ENCODE results near the gene IGLON5. TPM values are rescaled to one million over a fixed set of nuclear protein-coding genes. Genes with fewer than 3 reads are reported as not detected.

IGLON5 gene
- total RNA-seq, 4 donors from 2014 or later: 1.4 to 2.9 (median 1.7) TPM; not detected in 1

GRCh38 chr19:51323481-51324166, 12.2 kb downstream of the IGLON5 start:
- ATAC-seq (ENCODE audit: low FRiP score) (no peak), DNase-seq (ENCODE audit: low spot score) (no peak)
- TF ChIP-seq, protein P1, sequence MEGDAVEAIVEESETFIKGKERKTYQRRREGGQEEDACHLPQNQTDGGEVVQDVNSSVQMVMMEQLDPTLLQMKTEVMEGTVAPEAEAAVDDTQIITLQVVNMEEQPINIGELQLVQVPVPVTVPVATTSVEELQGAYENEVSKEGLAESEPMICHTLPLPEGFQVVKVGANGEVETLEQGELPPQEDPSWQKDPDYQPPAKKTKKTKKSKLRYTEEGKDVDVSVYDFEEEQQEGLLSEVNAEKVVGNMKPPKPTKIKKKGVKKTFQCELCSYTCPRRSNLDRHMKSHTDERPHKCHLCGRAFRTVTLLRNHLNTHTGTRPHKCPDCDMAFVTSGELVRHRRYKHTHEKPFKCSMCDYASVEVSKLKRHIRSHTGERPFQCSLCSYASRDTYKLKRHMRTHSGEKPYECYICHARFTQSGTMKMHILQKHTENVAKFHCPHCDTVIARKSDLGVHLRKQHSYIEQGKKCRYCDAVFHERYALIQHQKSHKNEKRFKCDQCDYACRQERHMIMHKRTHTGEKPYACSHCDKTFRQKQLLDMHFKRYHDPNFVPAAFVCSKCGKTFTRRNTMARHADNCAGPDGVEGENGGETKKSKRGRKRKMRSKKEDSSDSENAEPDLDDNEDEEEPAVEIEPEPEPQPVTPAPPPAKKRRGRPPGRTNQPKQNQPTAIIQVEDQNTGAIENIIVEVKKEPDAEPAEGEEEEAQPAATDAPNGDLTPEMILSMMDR (IDR thresholded peaks at IDR 0.05): no peak

- no peak for ATAC-seq (ENCODE audit: low FRiP score)
- DNase-seq (ENCODE audit: low spot score): no peak
- TF ChIP-seq, protein P1 (IDR thresholded peaks at IDR 0.05): no peak
Observed at GRCh38 chr19:51324167-51324481, 12.7 kb downstream of the IGLON5 start.

GRCh38 chr19:51325161-51325976, 13.9 kb downstream of the IGLON5 start:
- TF ChIP-seq, protein P1 (IDR thresholded peaks at IDR 0.05): no peak
- DNase-seq (ENCODE audit: low spot score) (no peak), ATAC-seq (ENCODE audit: low FRiP score) (no peak)

DNA sequence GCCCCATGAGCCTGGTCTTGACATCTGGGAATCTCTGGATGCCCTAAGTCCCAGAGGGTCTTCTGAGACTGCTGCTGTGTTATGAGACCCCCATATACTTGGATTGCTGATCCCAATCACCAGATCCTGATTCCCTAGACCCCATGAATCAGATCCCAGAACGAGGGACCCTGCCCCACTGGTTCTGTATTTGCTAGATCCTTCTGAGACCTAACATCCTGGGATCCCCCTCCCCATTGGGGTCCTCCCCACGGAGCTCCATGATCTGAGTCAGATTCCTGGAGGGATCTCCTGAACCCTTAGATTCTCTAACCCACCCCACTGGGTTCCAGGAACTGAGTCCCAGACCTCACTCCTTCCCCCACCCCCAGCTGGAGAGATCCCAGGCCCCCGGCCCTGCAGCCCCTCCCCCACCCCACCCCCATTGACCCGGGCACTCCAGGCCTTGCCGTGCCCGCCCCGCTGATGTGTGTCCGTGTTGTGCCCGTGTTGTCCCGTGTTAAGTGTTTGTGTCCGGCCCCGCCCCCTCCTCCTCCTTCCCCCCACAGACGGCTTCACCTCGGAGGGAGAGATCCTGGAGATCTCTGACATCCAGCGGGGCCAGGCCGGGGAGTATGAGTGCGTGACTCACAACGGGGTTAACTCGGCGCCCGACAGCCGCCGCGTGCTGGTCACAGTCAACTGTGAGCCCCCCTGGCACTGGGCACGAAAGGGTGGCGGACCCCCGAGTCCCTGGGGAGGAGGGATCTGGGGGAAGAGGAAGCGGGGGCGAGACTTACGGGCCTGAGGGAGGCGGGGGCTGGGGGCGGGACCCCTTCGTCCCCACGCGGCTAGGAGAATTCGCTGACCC, 15.0 kb downstream of the IGLON5 start:
- DNase-seq (ENCODE audit: low spot score): no peak
- TF ChIP-seq, protein P1 (IDR thresholded peaks at IDR 0.05): no peak
- no peak for ATAC-seq (ENCODE audit: low FRiP score)

GRCh38 chr19:51327066-51328001, 15.9 kb downstream of the IGLON5 start:
- no peak for DNase-seq (ENCODE audit: low spot score)
- TF ChIP-seq, protein P1 (IDR thresholded peaks at IDR 0.05): no peak
- no peak for ATAC-seq (ENCODE audit: low FRiP score)

- ATAC-seq (ENCODE audit: low FRiP score) (no peak), DNase-seq (ENCODE audit: low spot score) (no peak)
- TF ChIP-seq, protein P1 (IDR thresholded peaks at IDR 0.05): no peak
Observed at GRCh38 chr19:51329411-51329810, 18.0 kb downstream of the IGLON5 start.

All from omental fat pad (tissue), 4 donors.